A673 (cell line): ENCODE data around the gene HOXA3. TPM values are rescaled to one million over a fixed set of nuclear protein-coding genes. Genes with fewer than 3 reads are reported as not detected.

ENCODE experiments used
- BruUV-seq: library from RNA; stranded (reverse); fragments of 400-500 nt; replicated peaks from 2 replicates; lab custom pipeline; 2021; lab: Mats Ljungman, UMichigan
- CTCF ChIA-PET: fragments of 300-600 bp; sonication (Branson Sonifier 250); formaldehyde crosslinking; loops from one replicate; lab custom pipeline; 2022; ENCODE audit warnings: antibody characterized with exemption; lab: Charles Lee
- POLR2A ChIA-PET: fragments of 300-600 bp; sonication (Branson Sonifier 250); formaldehyde crosslinking; loops from one replicate; lab custom pipeline; 2022; ENCODE audit warnings: antibody characterized with exemption; ENCODE audit not compliant: low non-redundant PET; lab: Charles Lee
- DNase-seq: peaks from one replicate; pipeline ENCODE4 v3.0.0-alpha.2; 2015; ENCODE audit warnings: low spot score
- H3K27ac ChIP-seq: fragments of 200-600 bp; sonication (generic); 2 replicates; pipeline ENCODE4 v1.5.1; 2016; ENCODE audit warnings: mixed run types, low read depth, mild to moderate bottlenecking, mixed read lengths, antibody characterized with exemption, low read length; ENCODE audit not compliant: poor library complexity, severe bottlenecking
- H3K27me3 ChIP-seq: fragments of 200-600 bp; sonication (generic); replicated peaks from 2 replicates; pipeline ENCODE4 v1.6.1; 2017; ENCODE audit warnings: mixed run types, low read depth, mild to moderate bottlenecking, mixed read lengths, antibody characterized with exemption, low read length; ENCODE audit not compliant: insufficient read depth, poor library complexity
- H3K36me3 ChIP-seq: fragments of 200-600 bp; sonication (generic); 2 replicates; pipeline ENCODE4 v1.6.1; 2016; ENCODE audit warnings: mixed run types, mild to moderate bottlenecking, mixed read lengths, antibody characterized with exemption, low read length; ENCODE audit not compliant: insufficient read depth, poor library complexity, severe bottlenecking
- H3K4me1 ChIP-seq: fragments of 200-600 bp; sonication (generic); 2 replicates; pipeline ENCODE4 v1.6.1; 2017; ENCODE audit warnings: mixed run types, mild to moderate bottlenecking, mixed read lengths, antibody characterized with exemption, low read length; ENCODE audit not compliant: insufficient read depth, poor library complexity, severe bottlenecking
- H3K4me3 ChIP-seq: fragments of 200-600 bp; sonication (generic); 2 replicates; pipeline ENCODE4 v1.5.1; 2016; ENCODE audit warnings: low read depth, mixed run types, mild to moderate bottlenecking, mixed read lengths, low read length; ENCODE audit not compliant: poor library complexity, severe bottlenecking
- H3K9me3 ChIP-seq: fragments of 200-600 bp; sonication (generic); 2 replicates; pipeline ENCODE4 v1.6.1; 2016; ENCODE audit warnings: mixed run types, low read depth, mild to moderate bottlenecking, mixed read lengths, antibody characterized with exemption, low read length; ENCODE audit not compliant: poor library complexity, severe bottlenecking
- EZH2 ChIP-seq: fragments of 200-600 bp; sonication (generic); IDR thresholded peaks from 2 replicates; pipeline ENCODE4 v1.6.1; 2017; ENCODE audit warnings: borderline replicate concordance, low read depth, mild to moderate bottlenecking, mixed read lengths, antibody characterized with exemption, low read length; ENCODE audit not compliant: poor library complexity, severe bottlenecking
- intact Hi-C: fragments of 100-400 bp; cut with micrococcal nuclease; formaldehyde crosslinking; loops from one replicate; pipeline ENCODE4 v1.10.0; 2022; ENCODE audit not compliant: unreplicated experiment
- total RNA-seq: library from RNA; stranded (reverse); gene quantifications from 2 replicates; pipeline ENCODE4 v1.2.3, GENCODE V29; 2021
- TF ChIP-seq, protein P1 (sequence below): fragments of 300-800, 200-600 bp; sonication (generic); conservative IDR thresholded peaks from 2 replicates; pipeline ENCODE4 v1.5.1; 2017; ENCODE audit warnings: low read depth, mild to moderate bottlenecking, antibody characterized with exemption, low read length, moderate library complexity, mixed read lengths

The HOXA3 gene
- total RNA-seq, 1 experiment from 2014 or later = not detected

DNA sequence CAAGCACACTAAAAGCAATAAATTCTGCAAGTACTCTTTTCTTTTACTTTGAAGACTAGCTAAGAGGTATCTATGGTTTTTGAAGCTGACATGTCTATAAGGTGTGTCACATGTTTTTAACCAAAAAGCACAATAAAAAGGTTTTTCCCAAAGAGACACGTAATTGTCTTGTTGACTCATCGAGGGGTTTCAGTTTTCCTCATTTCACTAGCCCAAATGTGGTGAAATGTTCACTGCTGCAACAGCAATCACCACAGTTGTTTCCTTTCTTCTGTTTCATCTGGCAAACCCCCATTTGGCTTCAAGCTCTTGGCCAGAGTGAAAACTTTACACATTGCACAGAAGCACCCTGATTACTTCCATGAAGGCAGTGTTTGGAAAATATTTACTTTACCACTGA lies 18.0 kb downstream of the HOXA3 start:
- no peak overlapping the region for H3K27ac ChIP-seq
- ChIA-PET CTCF (no interaction called here), POLR2A (no interaction called here)
- no peak for DNase-seq
- no TSS peak for BruUV-seq
- peaks cover 3% of the 10 kb centered on the region for H3K4me1 ChIP-seq
- peaks cover 100% of the 10 kb centered on the region for H3K27me3 ChIP-seq
- H3K9me3 ChIP-seq = no peaks in the 10 kb centered on the region
- intact Hi-C loops = no loop called here
- H3K36me3 ChIP-seq = no peaks in the 10 kb centered on the region
- H3K4me3 ChIP-seq = no peak overlapping the region
- TF ChIP-seq, protein P1, sequence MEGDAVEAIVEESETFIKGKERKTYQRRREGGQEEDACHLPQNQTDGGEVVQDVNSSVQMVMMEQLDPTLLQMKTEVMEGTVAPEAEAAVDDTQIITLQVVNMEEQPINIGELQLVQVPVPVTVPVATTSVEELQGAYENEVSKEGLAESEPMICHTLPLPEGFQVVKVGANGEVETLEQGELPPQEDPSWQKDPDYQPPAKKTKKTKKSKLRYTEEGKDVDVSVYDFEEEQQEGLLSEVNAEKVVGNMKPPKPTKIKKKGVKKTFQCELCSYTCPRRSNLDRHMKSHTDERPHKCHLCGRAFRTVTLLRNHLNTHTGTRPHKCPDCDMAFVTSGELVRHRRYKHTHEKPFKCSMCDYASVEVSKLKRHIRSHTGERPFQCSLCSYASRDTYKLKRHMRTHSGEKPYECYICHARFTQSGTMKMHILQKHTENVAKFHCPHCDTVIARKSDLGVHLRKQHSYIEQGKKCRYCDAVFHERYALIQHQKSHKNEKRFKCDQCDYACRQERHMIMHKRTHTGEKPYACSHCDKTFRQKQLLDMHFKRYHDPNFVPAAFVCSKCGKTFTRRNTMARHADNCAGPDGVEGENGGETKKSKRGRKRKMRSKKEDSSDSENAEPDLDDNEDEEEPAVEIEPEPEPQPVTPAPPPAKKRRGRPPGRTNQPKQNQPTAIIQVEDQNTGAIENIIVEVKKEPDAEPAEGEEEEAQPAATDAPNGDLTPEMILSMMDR = no peak
- no peak for TF ChIP-seq EZH2

DNA sequence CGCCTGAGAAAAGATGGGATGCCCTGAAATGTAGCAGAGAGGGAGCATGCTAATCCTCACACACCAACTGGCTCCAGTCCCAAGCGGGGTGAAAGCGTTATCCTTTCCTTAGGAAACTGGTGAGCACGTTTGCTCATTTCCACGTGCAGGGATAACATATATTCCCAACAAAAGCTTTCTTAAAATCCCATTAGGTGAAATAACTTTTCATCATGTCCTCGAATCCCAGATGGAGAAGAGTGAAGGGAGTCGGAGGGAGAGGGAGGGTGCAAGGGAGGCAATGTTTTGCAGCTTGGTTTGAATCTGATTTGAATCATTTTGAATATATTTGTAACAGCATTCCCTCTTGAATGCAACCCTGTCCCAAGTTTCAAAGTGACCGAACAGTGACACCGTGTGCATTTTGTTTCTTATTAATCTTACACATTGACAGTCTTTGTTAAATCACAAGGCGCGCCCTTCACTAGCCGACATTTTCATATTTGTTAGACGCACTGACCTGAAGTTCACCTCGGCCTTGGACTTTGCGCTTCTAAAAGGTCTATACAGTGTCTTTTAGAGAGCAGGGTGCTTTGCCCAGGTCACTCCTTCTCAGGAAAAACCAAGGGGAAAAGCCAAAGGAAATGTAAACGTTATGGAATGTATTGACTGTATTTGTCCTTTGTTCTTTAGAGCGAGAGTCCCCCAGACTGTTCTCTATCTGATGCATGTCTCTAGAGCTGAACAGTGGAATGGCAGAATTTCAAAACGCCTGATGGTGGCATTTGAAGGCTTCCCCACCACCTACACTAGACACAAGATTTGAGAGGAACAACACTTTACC lies 18.8 kb downstream of the HOXA3 start:
- no peak for DNase-seq
- Histone ChIP-seq H3K36me3 (no peaks in the 10 kb centered on the region), H3K4me3 (no peak overlapping the region), H3K9me3 (no peaks in the 10 kb centered on the region), H3K27ac (no peak overlapping the region), H3K4me1 (no peaks in the 10 kb centered on the region), H3K27me3 (peaks cover 100% of the 10 kb centered on the region)
- POLR2A ChIA-PET = no interaction called here
- BruUV-seq = no TSS peak
- CTCF ChIA-PET = no interaction called here
- no peak for TF ChIP-seq EZH2
- TF ChIP-seq, protein P1 = no peak
- intact Hi-C loops = no loop called here

DNA sequence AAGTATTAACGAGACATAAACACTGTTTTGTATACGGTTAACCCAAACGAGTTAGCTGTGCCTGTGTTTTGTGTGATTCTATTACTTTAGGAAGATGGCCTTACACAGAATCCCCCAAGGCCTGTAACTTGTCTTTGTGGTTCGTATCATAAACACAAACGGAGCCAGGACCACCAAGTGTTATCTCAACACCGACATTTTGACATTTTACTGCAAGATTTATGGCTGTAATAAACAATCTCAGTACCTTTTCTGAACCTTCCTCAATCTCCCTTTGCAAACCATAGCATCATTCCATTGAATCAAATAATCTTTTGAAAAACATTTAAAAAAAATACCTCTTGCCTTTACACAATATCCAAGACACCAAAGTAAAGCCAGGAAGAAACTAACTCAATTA lies 19.4 kb downstream of the HOXA3 start:
- H3K27ac ChIP-seq = no peak overlapping the region
- BruUV-seq = no TSS peak
- H3K36me3 ChIP-seq = no peaks in the 10 kb centered on the region
- POLR2A ChIA-PET = no interaction called here
- H3K4me1 ChIP-seq = no peaks in the 10 kb centered on the region
- no peak overlapping the region for H3K4me3 ChIP-seq
- TF ChIP-seq EZH2 = no peak
- TF ChIP-seq, protein P1 = no peak
- CTCF ChIA-PET = no interaction called here
- no peak for DNase-seq
- H3K27me3 ChIP-seq = peaks cover 100% of the 10 kb centered on the region
- H3K9me3 ChIP-seq = no peaks in the 10 kb centered on the region
- intact Hi-C loops = no loop called here
